Skeletal muscle tissue (tissue), 4 donors: ENCODE data around the gene PROCA1. TPM values are rescaled to one million over a fixed set of nuclear protein-coding genes. Genes with fewer than 3 reads are reported as not detected.

Experiments
- H3K27ac ChIP-seq: one replicate; pipeline ENCODE4 v1.7.0; 2013; ENCODE audit warnings: mild to moderate bottlenecking, low read depth, low read length, inconsistent platforms
- H3K27me3 ChIP-seq, 3 donors: one replicate each; pipeline ENCODE4 v1.7.0; 2013; ENCODE audit warnings: low read length in 3 of 3; ENCODE audit not compliant: control insufficient read depth in 3 of 3, insufficient read depth in 3 of 3
- H3K36me3 ChIP-seq, 3 donors: one replicate each; pipeline ENCODE4 v1.7.0; 2013; ENCODE audit warnings: low read length in 3 of 3; ENCODE audit not compliant: control insufficient read depth in 3 of 3, insufficient read depth in 3 of 3
- H3K4me1 ChIP-seq, 3 donors: one replicate each; pipeline ENCODE4 v1.7.0; 2013; ENCODE audit warnings: low read length in 3 of 3, mild to moderate bottlenecking in 3 of 3; ENCODE audit not compliant: control insufficient read depth in 3 of 3, insufficient read depth in 3 of 3
- H3K4me3 ChIP-seq, 3 donors: one replicate each; pipeline ENCODE4 v1.7.0; 2013; ENCODE audit warnings: low read length in 3 of 3
- H3K9ac ChIP-seq, 3 donors: one replicate each; pipeline ENCODE4 v1.7.0; 2013; ENCODE audit warnings: low read length in 3 of 3, mild to moderate bottlenecking in 3 of 3, moderate library complexity in 2 of 3, low read depth in 1 of 3
- H3K9me3 ChIP-seq, 3 donors: one replicate each; pipeline ENCODE4 v1.7.0; 2013; ENCODE audit warnings: low read length in 3 of 3; ENCODE audit not compliant: control insufficient read depth in 3 of 3
- total RNA-seq: library from RNA; depleted of rRNA; stranded (reverse); fragments of >200 nt; gene quantifications from one replicate; pipeline ENCODE4 v1.2.3, GENCODE V29; 2014
- donor health status: Osteomylitis.

Gene PROCA1
- total RNA-seq, 1 donor from 2014 or later = 0.52 TPM

DNA sequence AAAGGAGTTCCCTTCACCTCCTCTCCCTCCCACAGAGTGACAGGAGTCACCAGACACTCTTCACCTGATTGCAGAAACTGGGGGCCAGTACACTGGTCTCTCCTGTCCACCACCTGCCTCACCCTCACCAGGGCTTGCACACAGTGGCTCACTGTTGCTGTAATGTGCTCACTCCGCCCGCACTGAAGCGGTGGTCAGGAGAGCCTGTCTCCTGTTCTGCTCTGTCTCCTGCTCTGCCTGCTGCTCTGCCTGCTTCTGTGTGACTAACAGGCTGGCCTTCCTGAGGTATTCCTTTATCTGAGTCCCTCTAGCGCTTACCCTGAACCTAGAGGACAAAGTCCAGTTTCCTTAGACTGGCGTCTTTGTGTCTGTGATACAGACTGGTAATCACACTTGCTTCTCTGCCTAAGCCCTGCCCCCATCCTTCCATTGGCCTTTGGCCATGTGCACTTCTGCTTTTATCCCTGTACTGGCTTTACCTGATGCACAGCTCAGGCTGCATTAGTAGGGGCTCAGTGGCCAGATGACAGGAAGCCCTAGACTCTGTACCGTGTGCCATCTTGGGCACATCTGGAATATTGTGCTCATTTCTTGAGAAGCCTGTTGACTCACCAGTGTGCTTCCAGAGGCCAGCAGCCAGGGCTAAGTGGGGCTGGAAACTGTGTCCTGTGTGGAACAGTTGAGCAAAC, 13.3 kb downstream of the PROCA1 start:
- Histone ChIP-seq H3K27ac (no peak overlapping the region), H3K36me3 (peaks cover 94 to 99% (median 97%) of the 10 kb centered on the region in 3 donors), H3K4me3 (no peak overlapping the region), H3K9me3 (no peaks in the 10 kb centered on the region), H3K4me1 (no peaks in the 10 kb centered on the region), H3K27me3 (no peaks in the 10 kb centered on the region), H3K9ac (no peak overlapping the region)

GRCh38 chr17:28693869-28694268, 17.8 kb downstream of the PROCA1 start:
- H3K9ac ChIP-seq = no peak overlapping the region
- H3K27me3 ChIP-seq = no peaks in the 10 kb centered on the region
- H3K4me3 ChIP-seq = no peak overlapping the region
- no peaks in the 10 kb centered on the region for H3K9me3 ChIP-seq
- peaks cover 80 to 83% (median 83%) of the 10 kb centered on the region in 3 donors for H3K36me3 ChIP-seq
- H3K27ac ChIP-seq = no peak overlapping the region
- no peaks in the 10 kb centered on the region for H3K4me1 ChIP-seq

GRCh38 chr17:28689011-28689410, 22.7 kb downstream of the PROCA1 start:
- Histone ChIP-seq H3K4me3 (no peak overlapping the region), H3K9ac (no peak overlapping the region), H3K9me3 (no peaks in the 10 kb centered on the region), H3K4me1 (no peaks in the 10 kb centered on the region), H3K36me3 (peaks cover 77 to 84% (median 80%) of the 10 kb centered on the region in 3 donors), H3K27me3 (no peaks in the 10 kb centered on the region), H3K27ac (no peak overlapping the region)

- no peaks in the 10 kb centered on the region for H3K9me3 ChIP-seq
- no peaks in the 10 kb centered on the region for H3K4me1 ChIP-seq
- peaks cover 76 to 81% (median 77%) of the 10 kb centered on the region in 3 donors for H3K36me3 ChIP-seq
- H3K4me3 ChIP-seq = no peak overlapping the region
- no peak overlapping the region for H3K27ac ChIP-seq
- no peak overlapping the region for H3K9ac ChIP-seq
- H3K27me3 ChIP-seq = no peaks in the 10 kb centered on the region
Observed at GRCh38 chr17:28688481-28688880, 23.2 kb downstream of the PROCA1 start.

GRCh38 chr17:28686296-28686695, 25.4 kb downstream of the PROCA1 start:
- no peaks in the 10 kb centered on the region for H3K4me1 ChIP-seq
- no peak overlapping the region for H3K27ac ChIP-seq
- H3K9ac ChIP-seq = no peak overlapping the region
- no peaks in the 10 kb centered on the region for H3K9me3 ChIP-seq
- peaks cover 87 to 97% (median 94%) of the 10 kb centered on the region in 3 donors for H3K36me3 ChIP-seq
- no peak overlapping the region for H3K4me3 ChIP-seq
- H3K27me3 ChIP-seq = no peaks in the 10 kb centered on the region

DNA sequence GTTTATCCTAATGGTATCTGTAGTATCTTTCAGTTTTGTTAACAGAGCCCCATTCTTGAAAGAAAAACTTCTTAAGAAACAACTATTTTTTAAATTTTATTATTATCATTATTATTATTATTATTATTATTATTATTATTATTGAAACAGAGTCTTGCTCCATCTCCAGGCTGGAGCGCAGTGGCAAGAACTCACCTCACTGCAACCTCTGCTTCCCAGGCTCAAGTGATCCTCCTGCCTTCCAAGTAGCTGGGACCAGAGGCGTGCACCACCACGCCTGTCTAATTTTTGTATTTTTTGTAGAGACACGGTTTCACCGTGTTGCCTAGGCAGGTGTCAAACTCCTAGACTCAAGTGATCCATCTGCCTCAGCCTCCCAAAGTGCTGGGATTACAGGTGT, 26.3 kb downstream of the PROCA1 start:
- H3K27me3 ChIP-seq = no peaks in the 10 kb centered on the region
- H3K36me3 ChIP-seq = peaks cover 87 to 97% (median 94%) of the 10 kb centered on the region in 3 donors
- H3K4me3 ChIP-seq = no peak overlapping the region
- H3K9ac ChIP-seq = no peak overlapping the region
- no peak overlapping the region for H3K27ac ChIP-seq
- H3K9me3 ChIP-seq = no peaks in the 10 kb centered on the region
- H3K4me1 ChIP-seq = no peaks in the 10 kb centered on the region

DNA sequence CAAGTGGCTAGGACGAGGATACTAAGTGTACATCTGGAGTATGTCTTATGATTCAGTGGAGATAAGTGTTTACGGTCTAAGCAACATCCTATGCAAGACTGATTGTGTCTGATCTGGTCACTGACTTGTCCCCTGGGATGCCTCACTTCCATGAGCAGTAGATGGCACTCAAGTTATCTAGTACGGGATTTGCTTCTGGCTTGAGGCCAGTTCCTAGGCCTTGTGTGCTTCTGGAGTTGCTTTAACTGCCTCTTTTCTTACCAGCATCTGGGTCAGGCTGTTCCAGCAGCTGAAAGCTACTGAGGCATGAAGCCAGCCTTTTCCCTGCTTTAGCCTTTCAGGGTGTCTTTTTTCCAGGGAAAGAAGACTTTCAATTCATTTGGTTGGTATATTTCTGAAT, 26.7 kb downstream of the PROCA1 start:
- Histone ChIP-seq H3K27ac (no peak overlapping the region), H3K27me3 (no peaks in the 10 kb centered on the region), H3K4me3 (no peak overlapping the region), H3K9ac (no peak overlapping the region), H3K36me3 (peaks cover 83 to 95% (median 90%) of the 10 kb centered on the region in 3 donors), H3K4me1 (no peaks in the 10 kb centered on the region), H3K9me3 (no peaks in the 10 kb centered on the region)

GRCh38 chr17:28682655-28683054, 29.0 kb downstream of the PROCA1 start:
- peaks cover 78 to 92% (median 85%) of the 10 kb centered on the region in 3 donors for H3K36me3 ChIP-seq
- H3K27ac ChIP-seq = no peak overlapping the region
- H3K4me1 ChIP-seq = no peaks in the 10 kb centered on the region
- H3K9me3 ChIP-seq = no peaks in the 10 kb centered on the region
- no peak overlapping the region for H3K9ac ChIP-seq
- H3K27me3 ChIP-seq = no peaks in the 10 kb centered on the region
- no peak overlapping the region for H3K4me3 ChIP-seq

GRCh38 chr17:28675980-28676379, 35.7 kb downstream of the PROCA1 start:
- H3K9ac ChIP-seq = no peak overlapping the region
- no peak overlapping the region for H3K4me3 ChIP-seq
- H3K4me1 ChIP-seq = no peaks in the 10 kb centered on the region
- no peaks in the 10 kb centered on the region for H3K9me3 ChIP-seq
- H3K27me3 ChIP-seq = no peaks in the 10 kb centered on the region
- H3K36me3 ChIP-seq = peaks cover 78 to 94% (median 81%) of the 10 kb centered on the region in 3 donors
- no peak overlapping the region for H3K27ac ChIP-seq

GRCh38 chr17:28675490-28675889, 36.2 kb downstream of the PROCA1 start:
- H3K4me1 ChIP-seq = no peaks in the 10 kb centered on the region
- no peak overlapping the region for H3K4me3 ChIP-seq
- no peaks in the 10 kb centered on the region for H3K27me3 ChIP-seq
- no peak overlapping the region for H3K27ac ChIP-seq
- H3K36me3 ChIP-seq = peaks cover 75 to 92% (median 79%) of the 10 kb centered on the region in 3 donors
- H3K9ac ChIP-seq = no peak overlapping the region
- no peaks in the 10 kb centered on the region for H3K9me3 ChIP-seq
